PC-3 (cell line): ENCODE data around the gene EXOC4. TPM values are rescaled to one million over a fixed set of nuclear protein-coding genes. Genes with fewer than 3 reads are reported as not detected.

ENCODE experiments used
- ATAC-seq: fragments of 200-7000 bp; cut with Tn5 transposase; 2 replicates; pipeline ENCODE4 v1.9.1; 2020; ENCODE audit warnings: mild to moderate bottlenecking, moderate library complexity
- BruUV-seq: library from RNA; stranded (reverse); fragments of 400-500 nt; replicated peaks from 2 replicates; lab custom pipeline; 2021; lab: Mats Ljungman, UMichigan
- CTCF ChIA-PET: fragments of 300-600 bp; sonication (Branson Sonifier 250); formaldehyde crosslinking; loops from one replicate; lab custom pipeline; 2022; ENCODE audit warnings: antibody characterized with exemption; lab: Charles Lee
- POLR2A ChIA-PET: fragments of 300-600 bp; sonication (Branson Sonifier 250); formaldehyde crosslinking; loops from one replicate; lab custom pipeline; 2022; ENCODE audit warnings: antibody characterized with exemption; ENCODE audit not compliant: unreplicated experiment; lab: Charles Lee
- DNase-seq: peaks from one replicate; pipeline ENCODE4 v3.0.0-alpha.2; 2015
- H2AFZ ChIP-seq: fragments of 300-600 bp; sonication (generic); 2 replicates; pipeline ENCODE4 v1.6.0; 2016; ENCODE audit warnings: antibody characterized with exemption, low read length
- H3F3A ChIP-seq: fragments of 300-600 bp; sonication (generic); one replicate; pipeline ENCODE4 v1.6.0; 2017; ENCODE audit warnings: antibody characterized with exemption, low read length, control low read depth, mild to moderate bottlenecking; ENCODE audit not compliant: unreplicated experiment
- H3K27ac ChIP-seq: fragments of 300-600 bp; sonication (generic); 2 replicates; pipeline ENCODE4 v1.5.1; 2016; ENCODE audit warnings: mild to moderate bottlenecking, low read length
- H3K27me3 ChIP-seq: fragments of 300-600 bp; sonication (generic); 2 replicates; pipeline ENCODE4 v1.6.1; 2016; ENCODE audit warnings: low read length, mixed read lengths
- H3K36me3 ChIP-seq: fragments of 300-600 bp; sonication (generic); 2 replicates; pipeline ENCODE4 v1.6.1; 2016; ENCODE audit warnings: low read depth, mixed run types, low read length, mixed read lengths
- H3K4me1 ChIP-seq: fragments of 300-600 bp; sonication (generic); 2 replicates; pipeline ENCODE4 v1.5.1; 2016; ENCODE audit warnings: low read length; ENCODE audit not compliant: insufficient read depth
- H3K4me2 ChIP-seq: fragments of 300-600 bp; sonication (generic); 2 replicates; pipeline ENCODE4 v1.6.0; 2016; ENCODE audit warnings: low read length
- H3K4me3 ChIP-seq: fragments of 300-600 bp; sonication (generic); 2 replicates; pipeline ENCODE4 v1.5.1; 2016; ENCODE audit warnings: mild to moderate bottlenecking, low read length, mixed read lengths
- H3K79me2 ChIP-seq: fragments of 300-600 bp; sonication (generic); 2 replicates; pipeline ENCODE4 v1.6.1; 2017; ENCODE audit warnings: low read length, mixed read lengths
- H3K9ac ChIP-seq: fragments of 300-600 bp; sonication (generic); 2 replicates; pipeline ENCODE4 v1.6.0; 2016; ENCODE audit warnings: mild to moderate bottlenecking, low read length
- H3K9me2 ChIP-seq: fragments of 300-600 bp; sonication (generic); replicated peaks from 2 replicates; pipeline ENCODE4 v1.6.1; 2016; ENCODE audit warnings: mixed run types, low read length, mixed read lengths
- H3K9me3 ChIP-seq: fragments of 300-600 bp; sonication (generic); 2 replicates; pipeline ENCODE4 v1.6.1; 2016; ENCODE audit warnings: low read length, mixed read lengths
- H4K20me1 ChIP-seq: fragments of 300-600 bp; sonication (generic); 2 replicates; pipeline ENCODE4 v1.6.1; 2016; ENCODE audit warnings: low read length, mixed read lengths
- EZH2 ChIP-seq: fragments of 300-600 bp; sonication (generic); IDR thresholded peaks from one replicate; pipeline ENCODE4 v1.6.1; 2017; ENCODE audit warnings: antibody characterized with exemption, mild to moderate bottlenecking, low read length; ENCODE audit not compliant: unreplicated experiment
- EZH2phosphoT487 ChIP-seq: fragments of 300-600 bp; sonication (generic); IDR thresholded peaks from 2 replicates; pipeline ENCODE4 v1.6.1; 2018; ENCODE audit warnings: mild to moderate bottlenecking, antibody characterized with exemption, low read length, borderline replicate concordance
- intact Hi-C: fragments of 100-400 bp; cut with micrococcal nuclease; formaldehyde crosslinking; loops from 2 replicates; pipeline ENCODE4 v1.9.0; 2023
- total RNA-seq: library from RNA; depleted of rRNA; stranded (reverse); fragments of >200 nt; gene quantifications from 2 replicates; pipeline ENCODE4 v1.2.3, GENCODE V29; 2014
- TF ChIP-seq, protein P1 (sequence below): fragments of 300-600 bp; sonication (generic); conservative IDR thresholded peaks from 2 replicates; pipeline ENCODE4 v1.5.1; 2017; ENCODE audit warnings: antibody characterized with exemption, low read depth, mild to moderate bottlenecking, low read length

Gene EXOC4
- total RNA-seq, 1 experiment from 2014 or later = 43.5 TPM

DNA sequence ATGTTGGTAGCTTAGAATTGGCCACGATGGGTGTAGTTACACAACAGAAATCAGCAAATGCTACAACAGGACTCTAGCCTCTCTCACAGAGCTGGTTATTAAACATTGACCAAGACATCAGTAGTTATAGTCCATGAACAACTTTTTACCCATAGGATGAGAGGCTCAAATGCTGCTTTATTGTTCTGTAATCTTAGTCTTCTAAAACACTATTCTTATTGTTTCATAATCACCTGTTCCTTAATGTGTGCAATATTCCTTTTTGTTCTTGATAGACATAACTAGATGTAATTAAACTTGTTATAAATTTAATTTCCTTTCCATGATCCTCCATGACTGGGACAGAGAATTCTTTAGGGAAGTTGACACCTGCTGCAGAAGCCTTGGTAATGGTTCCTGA is 356.9 kb downstream of the EXOC4 start:
- BruUV-seq = no TSS peak
- H3K79me2 ChIP-seq = no peaks in the 10 kb centered on the region
- no peak overlapping the region for H3K4me3 ChIP-seq
- H3K4me1 ChIP-seq = no peaks in the 10 kb centered on the region
- H4K20me1 ChIP-seq = no peaks in the 10 kb centered on the region
- H3K9me2 ChIP-seq = no peaks in the 10 kb centered on the region
- H3K36me3 ChIP-seq = no peaks in the 10 kb centered on the region
- H3K9ac ChIP-seq = no peak overlapping the region
- no peak overlapping the region for H3K27ac ChIP-seq
- intact Hi-C loops = no loop called here
- ATAC-seq = no peak
- POLR2A ChIA-PET = interaction anchor here (0.5 to 0.6 kb wide), 2 partner anchors 236 to 425 kb away, joined by 3 to 5 read pairs; no protein-coding TSS in a partner anchor
- H3F3A ChIP-seq = no peaks in the 10 kb centered on the region
- H3K4me2 ChIP-seq = no peak overlapping the region
- no peak overlapping the region for H2AFZ ChIP-seq
- no peaks in the 10 kb centered on the region for H3K27me3 ChIP-seq
- no peaks in the 10 kb centered on the region for H3K9me3 ChIP-seq
- no peak for DNase-seq
- TF ChIP-seq, protein P1, sequence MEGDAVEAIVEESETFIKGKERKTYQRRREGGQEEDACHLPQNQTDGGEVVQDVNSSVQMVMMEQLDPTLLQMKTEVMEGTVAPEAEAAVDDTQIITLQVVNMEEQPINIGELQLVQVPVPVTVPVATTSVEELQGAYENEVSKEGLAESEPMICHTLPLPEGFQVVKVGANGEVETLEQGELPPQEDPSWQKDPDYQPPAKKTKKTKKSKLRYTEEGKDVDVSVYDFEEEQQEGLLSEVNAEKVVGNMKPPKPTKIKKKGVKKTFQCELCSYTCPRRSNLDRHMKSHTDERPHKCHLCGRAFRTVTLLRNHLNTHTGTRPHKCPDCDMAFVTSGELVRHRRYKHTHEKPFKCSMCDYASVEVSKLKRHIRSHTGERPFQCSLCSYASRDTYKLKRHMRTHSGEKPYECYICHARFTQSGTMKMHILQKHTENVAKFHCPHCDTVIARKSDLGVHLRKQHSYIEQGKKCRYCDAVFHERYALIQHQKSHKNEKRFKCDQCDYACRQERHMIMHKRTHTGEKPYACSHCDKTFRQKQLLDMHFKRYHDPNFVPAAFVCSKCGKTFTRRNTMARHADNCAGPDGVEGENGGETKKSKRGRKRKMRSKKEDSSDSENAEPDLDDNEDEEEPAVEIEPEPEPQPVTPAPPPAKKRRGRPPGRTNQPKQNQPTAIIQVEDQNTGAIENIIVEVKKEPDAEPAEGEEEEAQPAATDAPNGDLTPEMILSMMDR = no peak
- TF ChIP-seq EZH2 (no peak), EZH2phosphoT487 (no peak)
- CTCF ChIA-PET = no interaction called here

DNA sequence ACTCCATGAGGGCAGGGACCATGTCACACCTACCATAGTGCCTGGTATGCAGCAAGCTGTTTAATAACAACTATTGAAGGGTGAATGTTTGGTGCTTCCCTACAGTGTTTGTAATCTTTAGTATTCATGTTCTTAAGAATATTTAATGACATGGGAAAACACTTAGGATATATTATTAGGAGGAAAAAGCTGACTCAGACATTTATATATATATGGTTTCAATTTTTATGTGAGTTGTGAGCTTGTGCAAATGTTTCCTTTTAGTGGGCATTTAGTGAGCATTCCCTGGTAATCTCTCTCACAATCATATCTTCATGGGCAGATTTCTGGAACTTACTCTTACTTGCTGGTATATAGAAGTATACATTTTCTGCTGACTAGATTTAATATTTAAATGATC is 359.1 kb downstream of the EXOC4 start:
- H3K9me2 ChIP-seq = no peaks in the 10 kb centered on the region
- H3K36me3 ChIP-seq = no peaks in the 10 kb centered on the region
- ChIA-PET CTCF (no interaction called here), POLR2A (no interaction called here)
- H3K27ac ChIP-seq = no peak overlapping the region
- no peaks in the 10 kb centered on the region for H3K4me1 ChIP-seq
- no peak overlapping the region for H3K4me3 ChIP-seq
- ATAC-seq = no peak
- no peaks in the 10 kb centered on the region for H4K20me1 ChIP-seq
- no TSS peak for BruUV-seq
- no peaks in the 10 kb centered on the region for H3F3A ChIP-seq
- no peak overlapping the region for H3K4me2 ChIP-seq
- no peaks in the 10 kb centered on the region for H3K27me3 ChIP-seq
- TF ChIP-seq EZH2phosphoT487 (no peak), EZH2 (no peak)
- TF ChIP-seq, protein P1 = no peak
- H2AFZ ChIP-seq = no peak overlapping the region
- no peak for DNase-seq
- intact Hi-C loops = no loop called here
- H3K79me2 ChIP-seq = no peaks in the 10 kb centered on the region
- no peaks in the 10 kb centered on the region for H3K9me3 ChIP-seq
- no peak overlapping the region for H3K9ac ChIP-seq

DNA sequence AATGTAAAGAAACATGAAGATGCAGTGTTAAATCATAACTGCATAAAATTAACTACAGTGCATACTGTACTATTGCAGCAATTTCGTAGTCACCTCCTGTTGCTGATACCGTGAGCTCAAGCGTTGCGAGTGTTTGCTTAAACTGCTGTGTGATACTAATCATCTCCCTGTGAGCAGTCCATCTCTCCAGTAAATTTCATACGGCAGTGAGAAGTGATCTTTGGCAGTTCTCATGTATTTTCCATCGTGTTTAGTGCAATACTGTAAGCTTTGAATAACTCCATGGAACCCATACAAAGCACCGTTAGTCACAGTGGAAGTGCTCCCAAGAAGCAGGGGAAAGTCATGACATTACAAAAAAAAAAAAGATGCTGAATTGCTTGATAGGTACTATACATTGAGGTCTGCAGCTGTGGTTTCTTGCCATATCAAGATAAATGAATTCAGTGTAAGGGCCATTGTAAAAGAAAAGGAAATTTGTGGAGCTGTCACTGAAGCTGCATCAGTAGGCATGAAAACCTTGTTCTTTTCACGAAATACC is 360.4 kb downstream of the EXOC4 start:
- H4K20me1 ChIP-seq = no peaks in the 10 kb centered on the region
- no peaks in the 10 kb centered on the region for H3K4me1 ChIP-seq
- intact Hi-C loops = no loop called here
- H3K9me3 ChIP-seq = no peaks in the 10 kb centered on the region
- H3K27ac ChIP-seq = no peak overlapping the region
- BruUV-seq = no TSS peak
- H3K4me3 ChIP-seq = no peak overlapping the region
- ATAC-seq (no peak), DNase-seq (no peak)
- no peak overlapping the region for H2AFZ ChIP-seq
- H3K79me2 ChIP-seq = no peaks in the 10 kb centered on the region
- ChIA-PET CTCF (no interaction called here), POLR2A (no interaction called here)
- no peaks in the 10 kb centered on the region for H3K36me3 ChIP-seq
- H3K4me2 ChIP-seq = no peak overlapping the region
- H3K9ac ChIP-seq = no peak overlapping the region
- H3K27me3 ChIP-seq = no peaks in the 10 kb centered on the region
- no peaks in the 10 kb centered on the region for H3F3A ChIP-seq
- TF ChIP-seq EZH2phosphoT487 = no peak
- TF ChIP-seq, protein P1 = no peak
- no peak for TF ChIP-seq EZH2
- H3K9me2 ChIP-seq = no peaks in the 10 kb centered on the region
